Measurements from ENCODE around the gene RIOK3.

Gene RIOK3

GRCh38 chr18:23530195-23530594 is 77.1 kb downstream of the RIOK3 start:
- DNase-seq (ENCODE audit: low read depth) = no peak

- DNase-seq (ENCODE audit: low read depth) = no peak
Measured at GRCh38 chr18:23531912-23532311, 78.8 kb downstream of the RIOK3 start.

Measured in T follicular helper cell (primary cell).